SKM-1 (cell line): ENCODE data around the gene ADAMTS14.

Experiments
- DNase-seq: peaks from one replicate; lab custom pipeline; 2025; ENCODE audit not compliant: unreplicated experiment; lab: John Stamatoyannopoulos, UW

The ADAMTS14 gene

DNA sequence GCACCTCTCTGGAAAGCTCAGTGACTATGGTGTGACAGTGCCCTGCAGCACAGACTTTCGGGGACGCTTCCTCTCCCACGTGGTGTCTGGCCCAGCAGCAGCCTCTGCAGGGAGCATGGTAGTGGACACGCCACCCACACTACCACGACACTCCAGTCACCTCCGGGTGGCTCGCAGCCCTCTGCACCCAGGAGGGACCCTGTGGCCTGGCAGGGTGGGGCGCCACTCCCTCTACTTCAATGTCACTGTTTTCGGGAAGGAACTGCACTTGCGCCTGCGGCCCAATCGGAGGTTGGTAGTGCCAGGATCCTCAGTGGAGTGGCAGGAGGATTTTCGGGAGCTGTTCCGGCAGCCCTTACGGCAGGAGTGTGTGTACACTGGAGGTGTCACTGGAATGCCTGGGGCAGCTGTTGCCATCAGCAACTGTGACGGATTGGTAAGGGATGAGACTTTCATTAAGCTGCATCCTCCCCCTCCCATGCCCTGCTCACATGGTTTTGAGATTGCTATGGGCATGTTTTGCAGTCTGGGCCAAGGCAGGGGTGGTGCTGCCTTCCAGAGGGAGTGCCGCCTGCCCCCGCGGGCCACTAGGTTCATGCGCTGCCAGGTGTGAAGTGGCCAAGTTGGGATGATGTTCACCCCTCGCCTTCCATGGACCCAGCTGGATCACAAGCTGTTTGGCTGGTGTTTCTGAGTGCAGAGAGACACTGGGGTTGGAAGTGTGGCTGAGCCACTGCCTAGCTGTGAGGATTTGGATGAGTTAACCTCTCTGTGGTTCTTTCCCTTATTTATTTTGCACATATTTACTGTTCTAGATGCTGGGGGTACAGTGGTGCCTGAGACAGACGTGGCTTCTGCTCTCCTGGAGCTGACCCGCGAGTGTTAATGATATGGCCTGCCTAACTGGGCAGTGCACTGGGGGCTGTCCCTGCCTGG is 2.5 kb downstream of the ADAMTS14 start:
- DNase-seq, result no peak

DNA sequence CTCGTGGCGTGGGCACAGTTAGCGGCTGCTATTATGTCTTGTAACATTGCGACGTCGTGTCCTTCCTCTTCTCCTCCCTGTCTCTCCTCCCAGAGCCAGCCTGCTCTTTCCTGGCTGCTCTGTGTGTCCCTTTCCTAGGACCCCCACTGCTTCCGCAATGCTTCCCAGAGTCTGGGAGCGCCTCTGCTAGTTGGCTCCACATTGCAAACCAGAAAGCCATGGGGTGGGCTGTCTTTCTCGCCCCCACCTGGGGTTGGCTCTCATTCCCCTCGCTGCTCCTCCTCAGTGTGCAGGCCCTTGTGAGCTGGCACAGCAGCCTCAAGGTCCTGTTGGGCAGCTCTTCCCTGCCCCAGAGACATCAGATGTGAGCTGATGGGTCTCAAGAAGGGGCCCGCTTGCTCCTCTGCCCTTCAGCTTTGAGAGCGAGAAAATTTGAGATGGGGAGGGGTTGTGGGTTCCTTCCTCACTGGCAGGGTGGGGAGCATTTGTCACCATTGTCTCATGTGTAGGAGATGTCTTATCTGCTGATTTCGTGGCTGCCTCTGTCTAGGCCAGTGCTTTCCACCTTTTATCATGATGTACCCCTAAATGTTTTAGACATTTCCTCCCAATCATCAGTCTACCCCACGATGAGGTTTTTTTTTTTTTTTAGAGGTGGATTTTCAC is 3.3 kb downstream of the ADAMTS14 start:
- no peak for DNase-seq

DNA sequence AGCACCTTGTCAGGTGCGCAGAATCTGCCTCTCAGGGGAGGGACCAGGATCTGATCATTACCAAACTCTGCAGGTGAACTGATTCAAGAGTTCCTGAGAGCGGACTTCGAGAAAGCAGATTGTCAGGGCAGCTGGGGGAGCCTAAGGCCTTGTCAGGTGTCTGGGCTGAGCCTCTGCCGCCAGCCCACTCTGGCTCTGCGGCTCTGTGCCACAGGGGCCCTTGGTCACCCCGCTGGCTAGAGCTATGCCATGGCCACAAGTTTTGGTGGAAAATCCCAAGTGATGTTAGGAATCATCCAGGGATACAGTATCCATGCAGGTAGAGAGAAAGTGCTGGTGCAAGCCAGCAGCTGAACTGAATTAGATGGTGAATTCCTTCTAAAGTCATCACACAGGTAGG is 4.2 kb downstream of the ADAMTS14 start:
- DNase-seq, result no peak

DNA sequence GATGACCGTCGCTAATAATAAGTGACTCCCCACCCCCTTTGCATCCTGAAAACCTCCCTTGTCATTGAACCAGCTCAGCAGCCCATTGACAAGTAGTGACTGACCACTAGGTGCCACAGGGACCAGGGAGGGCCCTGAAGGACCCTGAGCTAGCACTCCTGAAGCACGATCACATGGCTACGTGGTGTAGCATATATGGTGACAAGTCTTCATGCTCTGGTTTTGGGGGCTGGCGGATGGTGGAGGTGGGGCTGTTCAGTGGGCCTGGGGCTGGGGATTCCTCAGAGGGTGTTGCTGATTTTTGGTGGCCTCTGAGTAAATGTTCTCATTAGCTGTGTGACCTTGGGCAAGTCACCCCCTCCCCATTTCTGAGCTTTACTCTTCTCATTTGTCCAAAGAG is 4.7 kb downstream of the ADAMTS14 start:
- no peak for DNase-seq

DNA sequence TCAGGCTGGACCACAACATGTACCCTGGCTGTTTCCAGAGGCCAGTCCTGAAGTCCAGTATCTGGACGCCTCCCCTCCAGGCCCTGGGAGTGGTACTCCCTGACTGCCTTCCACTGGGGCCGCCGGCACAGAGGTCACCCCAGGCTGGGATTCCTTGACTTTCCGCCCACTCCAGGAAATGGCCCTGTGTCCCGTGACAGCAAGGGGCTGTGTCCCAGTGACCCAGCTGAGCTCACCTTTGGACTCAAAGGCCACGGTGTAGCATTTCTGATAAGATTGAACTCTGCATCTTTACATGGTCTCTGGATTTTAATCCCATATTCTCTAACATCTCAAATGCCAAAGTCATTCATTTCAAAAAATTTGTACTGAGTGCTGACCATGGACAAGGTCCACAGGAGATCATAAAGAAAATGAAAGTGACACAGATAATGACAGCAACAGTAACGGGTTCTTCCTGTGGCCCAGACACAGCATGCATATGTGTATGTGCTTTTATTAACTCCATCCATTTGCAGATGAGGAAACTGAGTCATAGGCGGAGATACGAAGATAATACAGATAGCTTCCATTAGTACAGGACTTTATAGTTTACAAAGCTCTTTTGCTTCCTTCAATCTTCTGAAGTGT is 5.4 kb downstream of the ADAMTS14 start:
- DNase-seq, result no peak

DNA sequence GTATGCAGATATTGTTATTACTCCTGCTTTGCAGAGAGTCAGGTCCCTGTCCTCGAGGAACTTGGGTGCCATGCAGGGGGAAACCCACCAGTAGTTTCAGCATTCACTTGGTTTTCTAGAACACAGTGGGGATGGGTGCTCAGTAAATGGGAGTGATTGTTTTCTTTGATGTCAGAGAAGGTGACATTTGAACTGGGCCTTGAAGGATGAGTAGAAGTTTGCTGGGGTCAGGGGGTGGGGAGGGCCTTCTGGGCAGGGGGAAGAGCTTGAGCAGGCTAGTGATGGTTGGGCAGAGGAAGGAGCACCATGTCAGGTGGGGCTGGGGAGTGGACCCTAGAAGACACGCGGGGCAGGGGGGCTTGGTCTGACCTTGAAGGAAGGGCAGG is 5.9 kb downstream of the ADAMTS14 start:
- DNase-seq, result no peak

DNA sequence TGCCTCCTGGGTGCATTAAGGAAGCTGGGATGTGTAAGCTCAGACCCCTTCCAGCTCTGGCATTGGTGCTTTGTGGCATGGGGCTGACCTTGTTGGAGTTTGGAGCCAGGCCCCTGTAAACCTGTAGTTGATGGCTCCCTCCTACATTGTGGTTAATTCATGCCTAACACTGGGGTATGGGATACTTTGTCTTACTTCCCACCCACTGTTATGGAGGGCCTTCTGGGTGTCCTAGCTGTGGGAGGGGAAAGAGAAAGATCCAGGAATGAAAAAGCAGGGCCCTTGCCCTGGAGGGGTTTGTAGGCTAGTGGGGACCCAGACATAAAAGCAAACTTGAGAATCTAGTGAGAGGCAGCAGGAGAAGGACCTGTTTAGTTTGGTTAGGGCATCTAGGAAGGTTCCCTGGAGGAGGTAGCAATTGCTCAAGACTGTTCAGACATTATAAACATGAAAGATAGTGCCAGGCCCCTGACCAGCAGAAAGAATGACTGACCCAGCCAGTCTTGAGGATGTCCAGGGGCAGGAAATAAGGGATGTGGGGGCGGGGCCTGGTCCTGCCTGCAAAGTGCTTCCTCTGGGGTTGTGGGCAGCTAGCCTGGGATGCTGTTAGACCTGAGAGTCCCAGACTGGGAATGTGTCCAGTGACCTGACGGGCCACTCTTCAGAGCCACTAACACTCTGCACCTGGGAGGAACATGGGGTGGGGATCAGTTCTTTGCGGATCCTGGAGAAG is 6.6 kb downstream of the ADAMTS14 start:
- no peak for DNase-seq

DNA sequence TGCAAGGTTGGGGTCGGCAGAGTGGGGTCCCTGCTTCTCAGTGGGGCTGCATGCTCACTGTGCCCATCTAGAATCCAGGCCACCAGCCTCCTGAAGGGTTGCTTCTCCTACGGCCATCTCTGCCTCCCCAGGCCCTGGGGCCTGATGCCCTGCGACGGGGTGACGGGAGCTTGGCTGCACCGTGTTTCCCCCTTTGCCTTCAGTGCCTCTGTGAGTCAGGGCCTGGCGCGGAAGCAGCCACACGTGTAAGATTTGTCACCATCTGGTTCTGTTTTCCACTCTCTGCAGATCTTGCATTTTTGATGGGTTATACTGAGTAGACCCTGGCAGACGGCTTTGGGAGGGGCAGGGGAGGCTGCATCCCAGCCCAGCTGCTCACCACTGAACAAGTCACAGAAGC is 7.2 kb downstream of the ADAMTS14 start:
- no peak for DNase-seq

DNA sequence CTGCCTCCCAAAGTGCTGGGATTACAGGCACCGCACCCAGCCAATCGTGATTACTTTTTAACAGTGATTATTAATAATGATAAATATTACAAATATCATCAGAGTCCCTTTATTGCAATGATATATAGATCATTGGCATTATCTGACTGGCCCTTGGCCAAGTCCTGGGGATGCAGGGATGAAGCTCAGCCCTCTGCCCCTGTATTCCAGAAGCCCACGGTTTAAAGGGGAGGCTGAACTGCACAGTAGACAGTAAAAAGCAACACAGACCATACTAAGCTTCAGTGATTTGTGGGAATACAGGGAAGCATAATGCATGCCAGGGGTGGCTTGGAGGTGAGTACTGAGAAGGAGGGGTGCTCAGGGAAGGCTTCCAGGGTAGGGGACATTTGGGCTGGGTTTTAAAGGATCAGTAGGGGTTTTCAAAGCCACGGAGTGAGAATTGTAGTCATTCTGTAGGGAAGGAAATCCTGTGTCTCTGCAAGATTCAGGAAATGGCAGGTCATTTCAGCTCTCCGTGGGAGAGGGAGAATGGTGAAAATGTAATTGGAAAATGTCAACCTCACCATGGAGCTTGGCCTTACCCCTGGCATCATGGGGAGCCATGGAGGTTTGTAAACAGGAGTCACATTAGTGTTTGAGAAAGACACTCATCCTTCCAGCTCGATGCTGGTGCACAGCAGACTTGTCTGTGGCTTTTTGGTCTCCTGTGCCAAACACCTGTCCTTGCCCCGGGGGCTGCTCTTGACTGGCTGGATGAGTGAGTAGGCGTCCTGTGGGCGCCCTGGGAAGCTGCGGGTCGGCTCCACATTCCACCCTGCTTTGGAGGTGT is 8.8 kb downstream of the ADAMTS14 start:
- no peak for DNase-seq

DNA sequence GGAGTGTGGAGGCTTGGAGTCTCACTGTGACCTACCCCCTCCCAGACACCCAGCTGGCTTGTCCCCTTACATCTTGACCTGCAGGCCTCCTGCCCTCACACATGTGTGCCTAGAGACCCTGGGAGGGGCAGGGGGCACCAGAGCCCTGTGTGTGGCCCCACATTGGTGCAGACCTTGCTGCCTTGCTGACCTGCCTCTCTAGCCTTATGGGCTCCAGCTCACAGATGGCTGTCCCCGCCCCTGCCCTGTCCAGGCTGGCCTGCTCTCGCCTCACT is 9.4 kb downstream of the ADAMTS14 start:
- no peak for DNase-seq

DNA sequence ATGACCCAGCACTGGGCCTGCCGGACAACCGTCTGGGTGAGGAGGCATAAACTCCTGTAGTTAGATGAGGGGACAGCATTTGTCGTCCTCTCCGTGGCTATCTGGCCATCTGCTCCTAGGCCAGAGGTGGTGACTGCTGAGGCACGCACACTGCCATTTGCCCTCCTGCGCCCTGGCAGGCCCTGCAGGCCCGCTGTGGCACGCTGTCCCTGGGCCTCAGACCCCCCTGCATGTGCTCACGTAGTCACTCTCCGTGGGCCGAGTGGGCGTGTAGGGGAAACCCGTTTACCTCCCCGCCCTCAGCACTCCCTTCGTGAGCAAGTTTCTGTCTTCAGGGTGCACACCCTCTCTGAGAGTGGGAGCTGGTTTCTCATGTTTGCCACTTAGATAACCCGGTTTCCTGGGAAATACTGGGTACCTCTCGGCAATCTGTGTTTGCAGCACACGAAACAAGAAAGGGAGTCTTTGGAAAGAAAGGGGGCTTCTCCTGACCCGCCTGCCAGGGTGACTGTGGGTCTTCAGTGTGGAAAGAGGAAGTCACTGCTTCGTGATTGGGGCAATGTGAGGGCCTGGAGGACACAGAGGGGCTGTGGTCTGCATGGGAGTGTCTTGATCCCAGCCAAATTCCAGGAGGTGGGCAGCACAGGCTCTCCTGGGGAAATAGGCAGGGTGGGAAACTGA is 10.8 kb downstream of the ADAMTS14 start:
- no peak for DNase-seq

DNA sequence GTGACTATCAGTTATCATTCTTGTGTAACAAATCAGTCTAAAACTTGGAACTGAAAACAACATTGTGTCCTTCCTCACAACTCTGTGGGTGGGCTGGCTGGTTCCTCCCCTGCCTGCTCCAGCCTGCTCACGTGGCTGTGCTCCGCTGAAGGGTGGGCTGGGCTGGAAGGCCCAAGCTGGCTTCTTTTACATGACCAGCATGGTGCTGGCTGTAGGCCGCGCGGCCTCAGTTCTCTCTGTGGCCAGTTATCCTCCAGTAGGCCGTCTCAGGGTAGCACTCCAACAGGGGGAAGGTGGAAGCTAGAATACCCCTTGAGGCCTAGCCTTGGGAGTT is 11.3 kb downstream of the ADAMTS14 start:
- no peak for DNase-seq

DNA sequence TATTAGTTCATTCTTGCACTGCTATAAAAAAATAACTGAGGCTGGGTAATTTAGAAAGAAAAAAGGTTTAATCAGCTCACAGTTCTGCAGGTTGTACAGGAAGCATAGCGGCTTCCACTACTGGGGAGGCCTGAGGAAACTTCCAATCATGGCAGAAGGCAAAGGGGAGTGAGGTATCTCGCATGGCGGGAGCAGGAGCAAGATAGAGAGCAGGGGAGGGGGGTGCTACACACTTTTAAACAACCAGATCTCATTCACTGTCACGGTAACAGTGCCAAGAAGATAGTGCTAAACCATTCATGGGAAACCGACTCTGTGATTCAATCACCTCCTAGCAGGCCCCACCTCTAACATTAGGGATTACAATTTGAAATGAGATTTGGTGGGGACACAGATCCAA is 11.6 kb downstream of the ADAMTS14 start:
- no peak for DNase-seq

DNA sequence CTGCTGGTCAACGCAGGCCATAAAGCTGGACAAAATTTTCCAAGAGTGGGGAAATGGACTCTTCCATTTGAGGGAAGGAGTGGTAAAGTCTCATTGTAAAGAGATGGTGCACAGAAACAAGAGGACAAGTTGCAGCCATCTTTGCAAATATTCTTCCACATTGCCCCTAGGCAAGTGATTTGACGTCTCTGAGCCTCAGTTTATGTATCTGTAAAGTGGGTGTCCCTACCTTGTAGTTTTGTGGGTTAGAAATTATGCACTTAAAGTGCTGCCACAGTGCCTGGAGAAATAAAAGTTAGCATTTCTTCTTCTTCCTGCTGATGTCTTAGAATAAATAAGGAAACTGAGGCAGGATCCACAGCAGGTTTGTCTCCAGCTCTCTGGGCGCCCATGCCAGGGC is 12.1 kb downstream of the ADAMTS14 start:
- DNase-seq, result no peak

DNA sequence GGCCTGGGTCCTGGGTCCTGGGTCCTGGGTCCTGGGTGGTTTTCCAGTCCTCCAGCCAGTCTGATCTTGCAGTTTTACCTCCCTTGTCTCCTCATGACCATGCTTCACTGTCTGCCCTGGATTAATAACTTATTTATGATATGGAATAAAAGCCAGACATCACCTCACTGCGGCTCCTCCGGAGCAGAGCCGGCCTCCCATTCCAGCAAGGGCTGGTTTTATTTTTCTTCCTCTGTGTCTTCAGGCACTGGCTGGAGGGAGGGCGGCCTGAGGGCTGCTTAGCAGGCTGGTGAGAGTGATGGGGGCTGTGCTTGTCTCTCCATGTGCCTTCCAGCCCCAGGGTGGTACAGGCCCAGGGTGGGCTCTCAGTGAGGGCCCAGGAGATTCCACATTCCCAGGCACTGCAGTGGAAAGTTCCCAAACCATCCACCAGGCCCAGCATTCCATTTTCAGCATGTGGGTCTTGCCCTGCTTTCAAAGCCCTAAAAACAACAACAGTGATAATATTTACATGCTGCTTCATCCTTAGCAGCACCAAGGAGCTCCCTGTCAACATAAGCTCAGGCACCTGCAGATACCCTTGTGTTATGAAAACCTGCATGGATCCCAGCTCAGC is 12.6 kb downstream of the ADAMTS14 start:
- no peak for DNase-seq

DNA sequence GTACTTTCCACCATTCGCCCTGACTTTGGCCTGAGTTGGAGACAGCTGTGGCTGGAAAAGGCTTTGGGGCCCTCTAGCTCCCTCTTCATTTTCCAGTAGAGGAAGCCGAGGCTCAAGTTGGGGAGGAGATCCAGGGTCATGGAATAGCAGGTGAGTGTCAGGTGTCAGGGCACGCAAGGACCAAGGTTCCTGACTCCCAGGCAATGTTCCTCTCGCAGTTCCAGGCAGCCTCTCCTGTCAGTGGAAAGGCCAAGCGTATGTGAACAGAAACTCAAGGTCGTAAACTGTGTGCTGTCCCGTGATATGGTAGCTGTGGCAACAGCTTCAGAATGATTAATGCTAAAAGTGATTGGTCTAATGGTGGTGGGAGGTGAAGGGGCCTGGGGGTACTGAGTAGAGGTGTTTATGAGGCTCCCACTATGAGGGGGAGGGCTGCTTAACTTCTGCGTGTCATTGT is 13.2 kb downstream of the ADAMTS14 start:
- no peak for DNase-seq

DNA sequence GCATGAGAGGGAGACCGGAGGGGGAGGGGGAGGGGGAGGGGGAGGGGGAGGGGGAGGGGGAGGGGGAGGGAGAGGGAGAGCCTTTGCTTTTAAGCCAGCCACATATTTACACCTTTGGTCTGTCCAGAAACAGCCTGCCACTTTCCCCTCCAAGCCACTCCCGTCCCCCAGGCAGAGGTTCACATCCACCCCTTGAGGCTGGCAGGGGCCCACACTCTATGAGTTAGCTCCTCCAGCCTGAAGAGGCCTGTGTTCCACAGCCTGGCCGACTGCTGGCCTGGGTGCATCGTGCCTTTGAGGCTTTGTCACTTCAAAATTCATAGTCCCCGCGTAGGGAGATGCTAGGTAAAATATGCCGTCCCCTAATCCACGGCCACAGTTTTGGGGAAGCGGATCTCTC is 16.5 kb downstream of the ADAMTS14 start:
- DNase-seq, result no peak

DNA sequence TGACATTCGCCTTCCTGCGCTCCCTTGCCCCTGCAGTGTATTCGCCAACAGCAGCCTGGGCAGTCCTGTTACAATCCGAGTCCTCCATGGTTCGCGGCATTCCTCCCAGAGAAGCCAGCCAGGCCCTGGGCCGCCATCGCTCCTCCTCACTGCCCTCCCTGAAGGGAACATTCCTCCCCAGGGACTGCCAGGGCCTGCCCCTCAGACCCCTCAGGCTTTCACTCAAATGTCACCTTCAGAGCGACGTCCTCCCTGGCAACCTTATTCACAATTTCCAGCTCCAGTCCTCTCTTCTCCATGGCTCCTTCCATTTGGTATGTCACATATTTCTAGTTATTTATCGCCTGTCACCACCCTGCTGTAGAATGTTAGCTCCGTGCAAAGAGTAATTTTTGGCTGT is 17.4 kb downstream of the ADAMTS14 start:
- no peak for DNase-seq

DNA sequence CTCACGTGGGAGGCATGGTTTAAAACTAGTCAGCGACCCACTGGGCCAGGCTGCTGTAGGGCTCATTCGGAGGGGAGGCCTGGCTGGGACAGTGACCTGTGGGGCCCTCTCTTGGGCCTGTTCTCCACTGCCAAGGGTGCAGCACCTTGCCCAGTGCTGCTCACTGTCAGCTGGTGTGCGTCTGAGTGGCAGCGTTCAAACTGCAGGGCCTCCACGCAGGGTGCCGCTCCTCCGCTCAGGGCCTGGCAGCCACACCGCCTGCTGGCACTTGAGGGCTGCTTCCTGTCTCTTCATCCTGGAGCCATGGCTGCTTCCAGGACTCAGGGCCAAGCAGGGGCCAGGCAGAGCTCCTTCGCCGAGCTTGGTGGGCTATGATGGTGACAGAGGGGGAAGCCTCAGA is 18.3 kb downstream of the ADAMTS14 start:
- DNase-seq, result no peak

DNA sequence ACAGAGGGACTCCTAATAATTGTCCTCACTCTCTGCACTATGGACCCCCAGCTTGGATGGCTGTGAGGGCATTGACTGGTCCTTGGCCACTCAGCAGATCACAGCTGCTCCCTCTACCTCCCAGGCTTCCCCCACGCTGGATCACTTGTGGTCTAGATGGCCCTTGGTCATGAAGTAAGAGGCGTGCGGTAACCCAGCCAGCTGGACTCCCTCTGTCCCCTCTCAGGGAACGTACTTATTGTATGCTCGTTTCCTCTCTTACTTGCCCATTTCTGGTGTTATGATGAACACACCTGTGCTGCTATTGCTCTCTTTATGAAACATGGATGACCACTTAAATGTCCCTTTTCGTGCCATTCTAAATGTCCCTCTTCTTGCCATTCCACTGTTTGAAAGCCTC is 19.3 kb downstream of the ADAMTS14 start:
- DNase-seq, result no peak
